MG63 (cell line): ENCODE data around the gene HAAO. TPM values are rescaled to one million over a fixed set of nuclear protein-coding genes. Genes with fewer than 3 reads are reported as not detected.
"Not testable (repeated sequence)": the region's sequence is repeated elsewhere in the genome, so short reads cannot be mapped to it uniquely, and the experiment has no call there.

Experiments used
- DNase-seq: peaks from one replicate; pipeline ENCODE4 v3.0.0-alpha.2; 2020
- H3K27me3 ChIP-seq: fragments of 250-450 bp; sonication (Bioruptor Pico); 2 replicates; pipeline ENCODE4 v1.5.1; 2020; ENCODE audit warnings: mild to moderate bottlenecking, moderate library complexity
- H3K36me3 ChIP-seq: fragments of 250-450 bp; sonication (Bioruptor Pico); 2 replicates; pipeline ENCODE4 v1.5.1; 2020; ENCODE audit warnings: mild to moderate bottlenecking, moderate library complexity
- H3K4me3 ChIP-seq: fragments of 250-450 bp; sonication (Bioruptor Pico); 2 replicates; pipeline ENCODE4 v1.5.1; 2020; ENCODE audit warnings: mild to moderate bottlenecking, moderate library complexity
- H3K9me3 ChIP-seq: fragments of 250-450 bp; sonication (Bioruptor Pico); 2 replicates; pipeline ENCODE4 v1.5.1; 2020; ENCODE audit warnings: mild to moderate bottlenecking, moderate library complexity
- total RNA-seq: library from RNA; depleted of rRNA; stranded (reverse); fragments of >200 nt; shearing (Covaris generic); gene quantifications from 2 replicates; pipeline ENCODE4 v1.2.3, GENCODE V29; 2014; ENCODE audit warnings: low replicate concordance; rRNA removed

HAAO gene
- not detected in 2 replicates for total RNA-seq

DNA sequence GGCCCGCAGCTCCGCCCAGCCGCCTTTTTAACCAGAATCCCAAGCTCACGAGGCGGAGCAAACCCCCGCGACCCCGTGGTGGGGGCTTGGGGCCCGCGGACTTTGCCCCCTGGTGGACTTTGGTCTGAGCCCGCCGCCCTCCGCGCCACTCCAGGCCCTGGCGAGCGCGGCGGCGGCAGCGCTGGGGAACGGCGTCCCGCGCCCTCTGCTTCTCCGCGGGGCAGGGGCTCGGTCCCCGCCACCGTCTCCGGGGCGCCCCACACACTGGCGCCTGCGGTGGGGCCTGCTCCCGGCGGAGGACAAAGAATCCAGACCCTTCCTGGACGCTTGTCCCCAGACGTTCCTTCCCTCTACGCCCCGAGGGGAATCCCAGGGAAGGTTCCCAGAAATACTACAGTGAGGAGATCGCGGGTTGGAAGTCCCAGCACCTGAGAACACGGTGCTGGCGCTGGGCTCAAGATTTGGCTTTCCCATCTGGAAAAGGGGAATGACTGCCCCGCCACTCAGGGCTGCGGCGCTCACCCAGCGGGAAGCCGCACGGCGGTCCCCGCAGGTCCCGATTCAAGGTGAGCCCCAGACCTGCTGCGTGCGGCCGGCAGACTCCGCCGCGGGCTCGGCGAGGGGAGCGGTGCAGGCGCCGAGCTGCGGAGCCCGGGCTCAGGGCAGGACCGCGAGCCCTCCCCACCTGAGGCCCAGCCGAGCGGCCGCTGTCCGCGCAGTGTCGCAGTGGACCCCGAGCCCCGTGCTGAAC is at the start of gene HAAO:
TSS of gene HAAO (minus strand) at position 1 of the 751 bp plus-strand sequence. CDS start 47 bp downstream, outside the sequence.
- Histone ChIP-seq H3K4me3 (no peak within 1 kb of the TSS), H3K36me3 (no peaks in the 10 kb centered on the region), H3K27me3 (no peaks in the 10 kb centered on the region), H3K9me3 (no peaks in the 10 kb centered on the region)
- no peak for DNase-seq

- Histone ChIP-seq H3K9me3 (peaks cover 6% of the 10 kb centered on the region), H3K36me3 (no peaks in the 10 kb centered on the region), H3K4me3 (no peak overlapping the region), H3K27me3 (no peaks in the 10 kb centered on the region)
- DNase-seq: no peak
Measured at GRCh38 chr2:42841344-42841743, 49.0 kb upstream of the HAAO start.

DNA sequence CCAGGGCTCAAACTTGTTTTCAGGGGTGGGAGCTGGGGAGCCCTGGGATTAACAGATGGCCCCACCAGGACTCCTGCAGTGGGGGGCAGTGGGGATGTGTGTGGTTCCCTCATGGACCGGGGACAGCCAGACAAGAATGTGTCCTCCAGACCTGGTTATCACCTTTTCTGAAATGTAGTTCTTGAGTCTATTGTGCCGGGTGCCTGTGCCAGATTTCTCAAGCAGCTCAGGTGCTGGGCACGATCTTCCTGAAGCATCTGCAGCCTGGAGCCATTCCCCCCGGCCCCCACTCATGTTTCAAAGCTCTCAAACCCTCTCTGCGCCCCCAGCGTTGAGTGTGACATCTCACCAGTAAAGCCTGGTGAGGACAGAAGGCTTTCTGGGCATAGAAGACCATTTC is 48.4 kb upstream of the HAAO start:
- Histone ChIP-seq H3K27me3 (no peaks in the 10 kb centered on the region), H3K36me3 (no peaks in the 10 kb centered on the region), H3K4me3 (no peak overlapping the region), H3K9me3 (peaks cover 6% of the 10 kb centered on the region)
- no peak for DNase-seq

DNA sequence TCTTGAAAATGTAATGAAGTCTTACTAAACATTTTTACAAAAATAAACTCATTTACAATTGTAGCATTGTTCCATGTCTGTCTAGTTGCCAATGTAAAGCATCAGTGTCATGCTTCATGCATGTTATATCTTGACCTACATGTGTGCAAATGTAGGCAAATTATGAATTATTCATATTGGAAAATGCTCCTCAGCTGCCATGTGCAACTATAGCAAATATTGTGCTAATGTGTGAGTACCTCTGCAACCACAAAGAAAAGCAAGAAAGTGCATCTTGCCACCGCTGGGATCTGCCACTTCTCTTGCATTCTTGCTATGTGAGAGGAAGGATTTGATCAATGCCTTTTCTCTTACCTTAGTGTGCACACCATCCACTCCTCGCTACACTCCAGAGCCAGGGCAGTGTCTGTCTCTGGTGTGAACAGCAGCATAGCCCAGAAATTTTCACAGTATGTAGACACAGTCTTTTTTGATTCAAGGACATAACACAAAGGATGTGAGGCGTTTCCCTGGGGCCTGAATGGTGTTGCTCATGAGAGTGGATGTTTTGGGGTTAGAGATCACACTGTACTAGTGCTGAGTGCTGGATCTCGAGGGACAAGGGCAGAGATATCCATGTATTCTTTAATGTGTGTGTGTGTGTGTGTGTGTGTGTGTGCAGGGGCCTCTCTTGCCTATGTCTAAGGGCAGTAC is 47.6 kb upstream of the HAAO start:
- H3K36me3 ChIP-seq: no peaks in the 10 kb centered on the region
- no peaks in the 10 kb centered on the region for H3K27me3 ChIP-seq
- H3K4me3 ChIP-seq: no peak overlapping the region
- DNase-seq: no peak
- H3K9me3 ChIP-seq: peaks cover 6% of the 10 kb centered on the region

- no peak overlapping the region for H3K4me3 ChIP-seq
- peaks cover 6% of the 10 kb centered on the region for H3K9me3 ChIP-seq
- no peak for DNase-seq
- no peaks in the 10 kb centered on the region for H3K27me3 ChIP-seq
- no peaks in the 10 kb centered on the region for H3K36me3 ChIP-seq
Measured at GRCh38 chr2:42838133-42838532, 45.8 kb upstream of the HAAO start.

GRCh38 chr2:42835577-42836371 is 43.4 kb upstream of the HAAO start:
- DNase-seq: peak; percentile 89
- Histone ChIP-seq H3K36me3 (no peaks in the 10 kb centered on the region), H3K4me3 (no peak overlapping the region), H3K9me3 (peaks cover 6% of the 10 kb centered on the region), H3K27me3 (no peaks in the 10 kb centered on the region)

DNA sequence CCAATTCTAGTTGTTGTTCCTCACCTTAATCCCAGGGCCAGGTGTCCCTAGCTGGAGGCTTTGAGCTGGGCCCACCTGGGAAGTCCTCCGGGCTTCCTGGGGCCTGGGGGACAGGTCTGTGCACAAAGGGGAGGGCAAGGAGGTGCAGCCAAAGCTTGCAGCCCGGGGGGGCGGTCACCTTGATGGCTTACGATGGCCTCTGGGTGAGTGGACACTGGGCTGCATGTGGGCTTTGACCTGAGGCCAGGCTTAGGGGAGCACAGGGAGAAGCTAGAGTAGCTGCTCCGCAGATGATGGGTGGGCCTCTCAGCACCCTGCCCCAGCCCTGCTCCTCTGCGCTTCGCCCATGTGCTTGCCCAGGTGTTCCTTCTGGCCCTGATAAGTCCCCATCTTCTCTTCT is 41.8 kb upstream of the HAAO start:
- peaks cover 6% of the 10 kb centered on the region for H3K9me3 ChIP-seq
- no peaks in the 10 kb centered on the region for H3K36me3 ChIP-seq
- no peak overlapping the region for H3K4me3 ChIP-seq
- DNase-seq: no peak
- H3K27me3 ChIP-seq: no peaks in the 10 kb centered on the region

DNA sequence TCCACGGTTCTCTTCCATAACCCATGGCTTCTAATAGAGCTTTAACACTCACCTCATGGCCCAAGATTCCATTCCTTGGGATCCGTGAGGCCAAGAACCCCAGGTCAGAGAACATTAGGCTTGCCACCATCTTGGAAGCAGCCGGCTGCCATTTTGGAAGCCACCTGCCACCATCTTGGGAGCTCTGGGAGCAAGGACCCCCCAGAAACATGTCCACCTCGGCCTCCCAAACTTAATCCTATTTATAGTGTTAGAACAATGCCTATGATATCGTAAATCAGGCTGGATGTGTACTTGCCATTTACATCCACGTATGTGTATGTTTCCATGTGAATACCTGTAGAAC is 39.9 kb upstream of the HAAO start:
- DNase-seq: no peak
- no peak overlapping the region for H3K4me3 ChIP-seq
- H3K9me3 ChIP-seq: peaks cover 2% of the 10 kb centered on the region
- no peaks in the 10 kb centered on the region for H3K27me3 ChIP-seq
- H3K36me3 ChIP-seq: no peaks in the 10 kb centered on the region

DNA sequence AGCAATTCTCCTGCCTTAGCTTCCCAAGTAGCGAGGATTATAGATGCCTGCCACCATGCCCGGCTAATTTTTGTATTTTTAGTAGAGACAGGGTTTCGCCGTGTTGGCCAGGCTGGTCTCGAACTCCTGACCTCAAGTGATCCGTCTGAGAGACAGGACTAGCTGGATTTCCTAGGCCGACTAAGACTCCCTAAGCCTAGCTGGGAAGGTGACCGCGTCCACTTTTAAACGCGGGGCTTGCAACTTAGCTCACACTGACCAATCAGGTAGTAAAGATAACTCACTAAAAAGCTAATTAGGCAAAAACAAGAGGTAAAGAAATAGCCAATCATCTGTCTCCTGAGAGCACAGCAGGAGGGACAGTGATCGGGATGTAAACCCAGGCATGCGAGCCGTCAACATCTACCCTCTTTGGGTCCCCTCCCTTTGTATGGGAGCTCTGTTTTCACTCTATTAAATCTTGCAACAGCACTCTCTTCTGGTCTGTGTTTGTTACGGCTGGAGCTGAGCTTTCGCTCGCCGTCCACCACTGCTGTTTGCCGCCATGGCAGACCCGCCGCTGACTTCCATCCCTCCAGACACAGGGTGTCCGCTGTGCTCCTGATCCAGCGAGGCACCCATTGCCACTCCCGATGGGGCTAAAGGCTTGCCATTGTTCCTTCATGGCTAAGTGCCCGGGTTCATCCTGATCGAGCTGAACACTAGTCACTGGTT is 39.3 kb upstream of the HAAO start:
- not testable (repeated sequence) for H3K27me3 ChIP-seq, H3K36me3 ChIP-seq, H3K4me3 ChIP-seq, H3K9me3 ChIP-seq, DNase-seq

DNA sequence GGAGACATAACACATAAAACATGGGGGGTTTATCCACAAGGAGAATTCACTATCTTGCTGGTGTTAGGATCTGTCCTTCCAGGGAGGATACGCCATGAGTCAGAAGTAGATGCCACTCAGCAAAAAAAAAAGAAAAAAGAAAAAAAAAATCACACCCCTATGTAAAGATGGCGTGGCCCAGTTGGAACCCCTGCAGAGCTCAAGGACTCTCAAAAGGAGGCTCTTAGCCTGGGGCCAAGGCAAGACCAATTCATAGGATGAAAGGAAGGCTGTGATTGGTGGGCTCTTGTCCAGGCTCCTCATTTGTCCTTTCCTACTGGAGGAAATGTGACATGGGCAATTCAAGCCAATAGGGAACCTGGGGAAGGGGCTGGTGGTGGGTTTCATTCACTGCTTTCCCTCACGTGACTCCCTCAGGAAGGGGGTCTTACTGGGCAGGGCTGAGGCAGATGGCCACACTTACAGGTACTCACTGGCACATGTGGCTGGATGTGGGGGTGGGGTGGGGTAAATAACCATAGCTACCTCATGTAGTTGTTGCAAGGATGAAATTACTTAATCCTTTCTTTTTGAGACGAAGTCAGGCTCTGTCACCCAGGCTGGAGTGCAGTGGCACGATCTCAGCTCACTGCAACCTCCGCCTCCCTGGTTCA is 38.7 kb upstream of the HAAO start:
- Histone ChIP-seq H3K4me3 (no peak overlapping the region), H3K9me3 (no peaks in the 10 kb centered on the region), H3K27me3 (no peaks in the 10 kb centered on the region), H3K36me3 (no peaks in the 10 kb centered on the region)
- no peak for DNase-seq

- no peaks in the 10 kb centered on the region for H3K36me3 ChIP-seq
- peak; percentile 29 for DNase-seq
- no peaks in the 10 kb centered on the region for H3K9me3 ChIP-seq
- H3K4me3 ChIP-seq: no peak overlapping the region
- H3K27me3 ChIP-seq: no peaks in the 10 kb centered on the region
Measured at GRCh38 chr2:42829671-42830440, 37.5 kb upstream of the HAAO start.

GRCh38 chr2:42828487-42829425 is 36.4 kb upstream of the HAAO start:
- peak; percentile 75 for DNase-seq
- no peaks in the 10 kb centered on the region for H3K36me3 ChIP-seq
- H3K4me3 ChIP-seq: no peak overlapping the region
- H3K9me3 ChIP-seq: no peaks in the 10 kb centered on the region
- H3K27me3 ChIP-seq: no peaks in the 10 kb centered on the region

DNA sequence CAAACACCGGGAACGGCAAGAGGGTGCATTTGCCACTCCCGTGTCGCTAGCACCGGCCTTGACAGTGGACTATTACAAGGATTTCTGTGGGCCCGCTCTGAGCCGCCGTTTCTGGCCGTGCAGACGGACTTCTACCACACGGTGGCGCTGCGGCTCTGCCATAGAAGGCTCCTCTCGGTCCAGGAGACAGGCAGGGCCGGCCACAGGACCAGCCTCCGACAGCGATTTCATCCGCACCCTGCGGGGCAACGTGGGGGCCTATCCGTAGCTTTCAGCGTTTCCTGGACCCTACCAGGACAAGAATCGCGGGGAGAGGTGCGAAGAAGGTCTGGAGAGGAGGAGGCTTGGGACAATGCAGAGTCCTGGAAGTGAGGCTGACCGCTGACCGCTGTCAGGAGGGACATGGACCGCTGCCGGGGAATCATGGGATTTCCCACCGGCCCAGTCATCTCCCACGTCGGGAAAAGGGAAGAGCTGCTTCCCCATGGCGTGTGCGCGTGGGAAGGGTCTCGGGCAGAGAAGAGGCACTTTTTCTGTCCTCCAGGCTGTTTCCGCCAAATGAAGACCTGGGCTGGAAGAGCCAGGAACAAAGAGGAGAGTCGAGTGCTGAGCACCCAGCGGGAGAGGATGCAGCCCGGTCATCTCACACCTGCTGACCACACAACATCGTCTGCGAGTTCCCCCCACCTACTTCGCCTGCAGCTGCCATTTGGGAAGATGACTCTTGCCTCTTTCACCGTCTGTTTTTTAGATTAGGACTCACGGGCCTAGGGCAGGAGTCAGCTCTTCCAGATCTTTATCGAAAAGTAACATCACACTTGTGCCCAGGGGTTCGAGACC is 35.5 kb upstream of the HAAO start:
- no peak overlapping the region for H3K4me3 ChIP-seq
- DNase-seq: peak; percentile 79
- no peaks in the 10 kb centered on the region for H3K9me3 ChIP-seq
- no peaks in the 10 kb centered on the region for H3K36me3 ChIP-seq
- H3K27me3 ChIP-seq: no peaks in the 10 kb centered on the region

GRCh38 chr2:42826231-42826630 is 33.8 kb upstream of the HAAO start:
- no peak overlapping the region for H3K4me3 ChIP-seq
- H3K27me3 ChIP-seq: no peaks in the 10 kb centered on the region
- H3K9me3 ChIP-seq: peaks cover 8% of the 10 kb centered on the region
- no peaks in the 10 kb centered on the region for H3K36me3 ChIP-seq
- DNase-seq: no peak
